H1 (cell line): ENCODE measurements around the gene GALNT7. TPM values are rescaled to one million over a fixed set of nuclear protein-coding genes. Genes with fewer than 3 reads are reported as not detected.

Experiments
- polyA plus RNA-seq, 7 experiments: library from polyadenylated mRNA; depleted of rRNA in 3 of 7; stranded (reverse) in 5 of 7; unstranded in 2 of 7; fragments of >200 nt in 5 of 7; fragments of 200-250 nt in 2 of 7; gene quantifications; 1 replicate in 5 of 7; 2 replicates in 1 of 7; 4 replicates in 1 of 7; pipeline versions ENCODE4 v1.2.1 to v1.2.3, GENCODE V29; 2011 to 2013; ENCODE audit warnings: missing spikeins in 2 of 7, mixed read lengths in 2 of 7
- total RNA-seq: library from RNA; stranded (reverse); fragmentation: NEBNext Ultra II Directional; extraction: Animal tissue kit (Norgen Biotek cat#: 25700); gene quantifications from 2 replicates; pipeline ENCODE4 v1.2.1, GENCODE V29; 2021
- TF ChIP-seq, protein P1 (sequence below): fragments of 300-600 bp; sonication (generic); IDR thresholded peaks from 2 replicates; pipeline ENCODE4 v1.7.1; 2012; ENCODE audit warnings: low read length, moderate library complexity, mild to moderate bottlenecking, inconsistent platforms; ENCODE audit not compliant: insufficient replicate concordance
- TF ChIP-seq, protein P2 (sequence below): IDR thresholded peaks from 2 replicates; pipeline ENCODE4 v1.6.1; 2011; ENCODE audit warnings: low read depth, mild to moderate bottlenecking, low read length; ENCODE audit not compliant: insufficient read depth

The GALNT7 gene
- total and polyA plus RNA-seq, 2 of the 8 experiments (the other 6 are each of a cell fraction or from before 2014, with no cell fraction given), result 22.4 to 85.5 TPM

DNA sequence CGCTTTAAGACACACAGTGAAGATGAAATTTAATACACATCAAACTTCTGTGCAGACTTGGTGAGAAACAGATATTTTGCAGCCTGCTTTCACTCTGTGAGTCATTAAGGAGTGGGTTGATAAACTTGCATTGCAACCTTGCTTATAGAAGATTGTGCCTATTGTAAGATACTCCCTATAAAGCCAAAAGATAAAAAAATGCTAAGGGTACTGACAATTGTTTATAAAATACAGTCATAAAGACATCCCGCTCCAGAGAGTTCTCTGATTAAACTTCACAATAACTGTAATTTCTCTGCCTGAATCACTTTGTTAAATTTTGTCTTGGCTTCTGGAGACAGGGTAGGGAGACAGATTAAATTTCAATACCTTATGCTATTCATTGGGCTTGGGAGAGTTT, 49.1 kb downstream of the GALNT7 start (continued):
- TF ChIP-seq, protein P1, sequence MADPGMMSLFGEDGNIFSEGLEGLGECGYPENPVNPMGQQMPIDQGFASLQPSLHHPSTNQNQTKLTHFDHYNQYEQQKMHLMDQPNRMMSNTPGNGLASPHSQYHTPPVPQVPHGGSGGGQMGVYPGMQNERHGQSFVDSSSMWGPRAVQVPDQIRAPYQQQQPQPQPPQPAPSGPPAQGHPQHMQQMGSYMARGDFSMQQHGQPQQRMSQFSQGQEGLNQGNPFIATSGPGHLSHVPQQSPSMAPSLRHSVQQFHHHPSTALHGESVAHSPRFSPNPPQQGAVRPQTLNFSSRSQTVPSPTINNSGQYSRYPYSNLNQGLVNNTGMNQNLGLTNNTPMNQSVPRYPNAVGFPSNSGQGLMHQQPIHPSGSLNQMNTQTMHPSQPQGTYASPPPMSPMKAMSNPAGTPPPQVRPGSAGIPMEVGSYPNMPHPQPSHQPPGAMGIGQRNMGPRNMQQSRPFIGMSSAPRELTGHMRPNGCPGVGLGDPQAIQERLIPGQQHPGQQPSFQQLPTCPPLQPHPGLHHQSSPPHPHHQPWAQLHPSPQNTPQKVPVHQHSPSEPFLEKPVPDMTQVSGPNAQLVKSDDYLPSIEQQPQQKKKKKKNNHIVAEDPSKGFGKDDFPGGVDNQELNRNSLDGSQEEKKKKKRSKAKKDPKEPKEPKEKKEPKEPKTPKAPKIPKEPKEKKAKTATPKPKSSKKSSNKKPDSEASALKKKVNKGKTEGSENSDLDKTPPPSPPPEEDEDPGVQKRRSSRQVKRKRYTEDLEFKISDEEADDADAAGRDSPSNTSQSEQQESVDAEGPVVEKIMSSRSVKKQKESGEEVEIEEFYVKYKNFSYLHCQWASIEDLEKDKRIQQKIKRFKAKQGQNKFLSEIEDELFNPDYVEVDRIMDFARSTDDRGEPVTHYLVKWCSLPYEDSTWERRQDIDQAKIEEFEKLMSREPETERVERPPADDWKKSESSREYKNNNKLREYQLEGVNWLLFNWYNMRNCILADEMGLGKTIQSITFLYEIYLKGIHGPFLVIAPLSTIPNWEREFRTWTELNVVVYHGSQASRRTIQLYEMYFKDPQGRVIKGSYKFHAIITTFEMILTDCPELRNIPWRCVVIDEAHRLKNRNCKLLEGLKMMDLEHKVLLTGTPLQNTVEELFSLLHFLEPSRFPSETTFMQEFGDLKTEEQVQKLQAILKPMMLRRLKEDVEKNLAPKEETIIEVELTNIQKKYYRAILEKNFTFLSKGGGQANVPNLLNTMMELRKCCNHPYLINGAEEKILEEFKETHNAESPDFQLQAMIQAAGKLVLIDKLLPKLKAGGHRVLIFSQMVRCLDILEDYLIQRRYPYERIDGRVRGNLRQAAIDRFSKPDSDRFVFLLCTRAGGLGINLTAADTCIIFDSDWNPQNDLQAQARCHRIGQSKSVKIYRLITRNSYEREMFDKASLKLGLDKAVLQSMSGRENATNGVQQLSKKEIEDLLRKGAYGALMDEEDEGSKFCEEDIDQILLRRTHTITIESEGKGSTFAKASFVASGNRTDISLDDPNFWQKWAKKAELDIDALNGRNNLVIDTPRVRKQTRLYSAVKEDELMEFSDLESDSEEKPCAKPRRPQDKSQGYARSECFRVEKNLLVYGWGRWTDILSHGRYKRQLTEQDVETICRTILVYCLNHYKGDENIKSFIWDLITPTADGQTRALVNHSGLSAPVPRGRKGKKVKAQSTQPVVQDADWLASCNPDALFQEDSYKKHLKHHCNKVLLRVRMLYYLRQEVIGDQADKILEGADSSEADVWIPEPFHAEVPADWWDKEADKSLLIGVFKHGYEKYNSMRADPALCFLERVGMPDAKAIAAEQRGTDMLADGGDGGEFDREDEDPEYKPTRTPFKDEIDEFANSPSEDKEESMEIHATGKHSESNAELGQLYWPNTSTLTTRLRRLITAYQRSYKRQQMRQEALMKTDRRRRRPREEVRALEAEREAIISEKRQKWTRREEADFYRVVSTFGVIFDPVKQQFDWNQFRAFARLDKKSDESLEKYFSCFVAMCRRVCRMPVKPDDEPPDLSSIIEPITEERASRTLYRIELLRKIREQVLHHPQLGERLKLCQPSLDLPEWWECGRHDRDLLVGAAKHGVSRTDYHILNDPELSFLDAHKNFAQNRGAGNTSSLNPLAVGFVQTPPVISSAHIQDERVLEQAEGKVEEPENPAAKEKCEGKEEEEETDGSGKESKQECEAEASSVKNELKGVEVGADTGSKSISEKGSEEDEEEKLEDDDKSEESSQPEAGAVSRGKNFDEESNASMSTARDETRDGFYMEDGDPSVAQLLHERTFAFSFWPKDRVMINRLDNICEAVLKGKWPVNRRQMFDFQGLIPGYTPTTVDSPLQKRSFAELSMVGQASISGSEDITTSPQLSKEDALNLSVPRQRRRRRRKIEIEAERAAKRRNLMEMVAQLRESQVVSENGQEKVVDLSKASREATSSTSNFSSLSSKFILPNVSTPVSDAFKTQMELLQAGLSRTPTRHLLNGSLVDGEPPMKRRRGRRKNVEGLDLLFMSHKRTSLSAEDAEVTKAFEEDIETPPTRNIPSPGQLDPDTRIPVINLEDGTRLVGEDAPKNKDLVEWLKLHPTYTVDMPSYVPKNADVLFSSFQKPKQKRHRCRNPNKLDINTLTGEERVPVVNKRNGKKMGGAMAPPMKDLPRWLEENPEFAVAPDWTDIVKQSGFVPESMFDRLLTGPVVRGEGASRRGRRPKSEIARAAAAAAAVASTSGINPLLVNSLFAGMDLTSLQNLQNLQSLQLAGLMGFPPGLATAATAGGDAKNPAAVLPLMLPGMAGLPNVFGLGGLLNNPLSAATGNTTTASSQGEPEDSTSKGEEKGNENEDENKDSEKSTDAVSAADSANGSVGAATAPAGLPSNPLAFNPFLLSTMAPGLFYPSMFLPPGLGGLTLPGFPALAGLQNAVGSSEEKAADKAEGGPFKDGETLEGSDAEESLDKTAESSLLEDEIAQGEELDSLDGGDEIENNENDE, result no peak
- TF ChIP-seq, protein P2, sequence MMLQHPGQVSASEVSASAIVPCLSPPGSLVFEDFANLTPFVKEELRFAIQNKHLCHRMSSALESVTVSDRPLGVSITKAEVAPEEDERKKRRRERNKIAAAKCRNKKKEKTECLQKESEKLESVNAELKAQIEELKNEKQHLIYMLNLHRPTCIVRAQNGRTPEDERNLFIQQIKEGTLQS, result no peak
